GM11168 (cell line): ENCODE data around the gene CHRNA7.
"Not testable (repeated sequence)": the region's sequence is repeated elsewhere in the genome, so short reads cannot be mapped to it uniquely, and the experiment has no call there.

Source experiments
- in situ Hi-C: fragments of 300-500 bp; cut with MboI; formaldehyde crosslinking; loops from one replicate; pipeline ENCODE4 v1.12.0; 2022; ENCODE audit warnings: low sequenced_read_pairs; ENCODE audit not compliant: unreplicated experiment

Gene CHRNA7

DNA sequence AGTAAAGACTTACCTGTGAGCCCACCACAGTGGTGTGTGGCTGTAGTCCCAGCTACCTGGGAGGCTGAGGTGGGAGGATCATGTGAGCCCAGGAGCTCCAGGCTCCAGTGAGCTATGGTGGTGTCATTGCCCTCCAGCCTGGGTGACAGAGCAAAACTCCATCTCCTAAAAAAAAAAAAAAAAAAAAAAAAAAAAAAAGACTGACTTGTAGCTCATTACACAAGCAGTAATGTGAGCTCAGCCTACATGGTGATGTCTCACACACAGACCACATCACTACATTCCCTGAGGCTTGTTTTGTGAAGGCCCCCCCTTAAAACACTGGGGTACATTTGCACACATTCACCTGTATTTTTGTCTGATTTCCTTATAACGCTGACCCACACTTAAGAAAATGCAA lies 134.4 kb downstream of the CHRNA7 start:
- in situ Hi-C loops: not testable (repeated sequence)

DNA sequence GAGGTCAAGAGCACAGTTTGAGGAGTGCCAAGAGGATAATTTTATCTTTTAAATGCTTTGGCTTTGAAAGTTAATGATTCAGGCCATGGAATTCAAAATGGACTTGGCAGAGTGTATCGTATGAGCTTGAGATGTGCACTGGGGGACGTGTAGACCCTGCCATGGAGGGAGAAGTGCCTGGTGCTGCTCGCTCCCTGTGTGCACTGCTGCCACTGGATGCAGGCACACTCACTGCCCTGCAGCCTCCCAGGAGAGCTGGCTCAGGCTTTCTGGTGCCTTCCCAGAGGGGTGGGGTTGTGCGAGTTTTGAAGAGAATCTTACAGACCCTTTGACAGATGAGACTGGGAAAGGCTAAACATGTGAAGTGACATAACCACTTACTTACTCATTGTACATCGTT lies 135.5 kb downstream of the CHRNA7 start:
- in situ Hi-C loops: not testable (repeated sequence)

DNA sequence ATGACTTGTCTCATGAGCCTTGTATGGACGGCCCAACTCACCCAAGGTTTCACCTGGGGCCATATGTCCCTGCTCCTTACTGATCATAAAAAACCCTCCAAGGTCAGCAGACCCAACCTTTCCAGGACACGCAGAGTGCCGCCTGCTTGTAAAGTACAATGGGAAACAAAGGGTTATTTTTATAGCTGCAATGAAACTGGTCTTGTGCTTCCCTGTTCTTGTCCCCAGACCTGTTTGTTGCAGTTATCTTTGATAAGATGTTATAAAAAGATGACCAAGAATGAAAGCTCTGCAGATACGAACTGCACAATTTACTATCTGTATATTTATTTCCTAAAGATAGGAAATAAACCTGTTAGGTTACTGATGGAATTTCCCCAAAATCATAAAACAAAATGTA lies 136.0 kb downstream of the CHRNA7 start:
- in situ Hi-C loops: not testable (repeated sequence)

DNA sequence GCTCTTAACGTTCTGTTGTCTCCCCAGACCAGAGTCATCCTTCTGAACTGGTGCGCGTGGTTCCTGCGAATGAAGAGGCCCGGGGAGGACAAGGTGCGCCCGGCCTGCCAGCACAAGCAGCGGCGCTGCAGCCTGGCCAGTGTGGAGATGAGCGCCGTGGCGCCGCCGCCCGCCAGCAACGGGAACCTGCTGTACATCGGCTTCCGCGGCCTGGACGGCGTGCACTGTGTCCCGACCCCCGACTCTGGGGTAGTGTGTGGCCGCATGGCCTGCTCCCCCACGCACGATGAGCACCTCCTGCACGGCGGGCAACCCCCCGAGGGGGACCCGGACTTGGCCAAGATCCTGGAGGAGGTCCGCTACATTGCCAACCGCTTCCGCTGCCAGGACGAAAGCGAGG lies 137.6 kb downstream of the CHRNA7 start:
- in situ Hi-C loops: not testable (repeated sequence)

DNA sequence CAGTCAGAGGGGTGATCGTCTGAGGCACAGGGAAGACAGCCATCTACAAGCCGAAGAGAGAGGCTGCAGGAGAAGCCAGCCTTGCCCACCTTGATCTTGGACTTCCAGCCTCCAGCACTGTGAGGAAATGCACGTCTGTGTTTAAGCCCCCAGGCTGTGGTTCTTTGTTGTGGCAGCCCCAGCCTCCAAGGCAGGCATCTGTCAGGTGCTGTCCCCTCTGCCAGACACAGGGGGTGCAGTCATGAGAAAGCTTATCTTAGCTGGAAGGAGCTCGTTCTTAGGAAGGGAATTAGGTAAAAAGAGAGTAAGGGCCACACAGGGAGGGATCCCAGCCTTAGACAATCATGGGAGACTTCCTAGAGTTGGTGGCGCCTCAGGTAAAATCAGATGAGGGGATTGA lies 150.3 kb downstream of the CHRNA7 start:
- in situ Hi-C loops: loop anchor here (10.0 kb wide), 1 partner anchor 1836 kb away; no protein-coding TSS in a partner anchor

DNA sequence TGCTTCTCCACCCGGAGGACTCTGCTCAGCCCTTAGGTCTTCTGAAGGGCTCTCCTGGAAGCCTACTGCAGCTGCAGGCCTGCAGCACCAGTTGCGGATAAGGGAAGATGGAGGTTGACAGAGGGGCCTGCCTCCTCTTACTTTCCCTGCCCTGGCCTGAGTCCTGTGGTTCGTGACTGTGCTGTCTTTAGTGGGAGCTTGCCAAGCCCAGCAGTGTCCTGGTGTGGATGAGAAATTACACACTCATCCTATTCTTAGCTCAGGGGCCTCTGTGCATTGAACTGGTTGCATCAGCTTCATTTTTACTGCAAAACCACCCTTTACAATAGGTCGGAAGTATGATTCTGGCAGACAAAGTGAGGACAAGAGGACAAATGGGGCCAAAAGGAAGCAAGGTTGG lies 163.5 kb downstream of the CHRNA7 start:
- in situ Hi-C loops: not testable (repeated sequence)

DNA sequence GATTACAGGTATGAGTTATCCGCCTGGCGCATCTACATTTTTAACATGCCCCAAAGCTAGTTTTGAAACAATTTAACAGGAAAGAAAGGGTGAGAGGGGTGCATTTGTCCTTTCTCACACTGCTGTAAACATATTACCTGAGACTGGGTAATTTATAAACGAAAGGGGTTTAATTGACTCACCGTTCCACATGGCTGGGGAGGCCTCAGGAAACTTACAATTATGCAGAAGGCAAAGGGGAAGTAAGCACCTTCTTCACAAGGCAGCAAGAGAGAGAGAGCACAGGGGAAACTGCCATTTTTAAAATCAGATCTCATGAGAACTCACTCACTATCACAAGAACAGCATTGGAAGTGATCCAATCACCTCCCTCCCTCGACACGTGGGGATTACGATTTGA lies 165.9 kb downstream of the CHRNA7 start:
- in situ Hi-C loops: not testable (repeated sequence)

DNA sequence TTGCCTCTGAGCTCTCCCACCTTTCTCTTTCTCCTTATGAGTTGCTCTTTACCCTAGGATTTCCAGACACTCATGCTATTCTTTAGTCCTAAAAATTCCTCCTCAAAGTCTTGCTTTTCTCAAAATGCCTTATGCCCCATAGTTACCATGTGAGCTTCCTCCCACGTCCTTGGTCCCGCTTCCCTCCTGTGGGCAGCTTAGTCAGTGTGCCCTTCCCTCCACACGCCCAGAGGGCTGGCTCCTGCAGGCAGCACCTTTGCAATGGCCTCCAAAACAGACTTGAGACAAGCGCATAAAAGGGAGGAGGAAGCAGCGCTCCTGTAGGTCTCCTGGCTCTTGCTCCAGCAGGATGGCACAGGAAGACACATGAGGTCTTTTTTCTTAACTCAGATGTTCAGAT lies 168.6 kb downstream of the CHRNA7 start:
- in situ Hi-C loops: not testable (repeated sequence)

DNA sequence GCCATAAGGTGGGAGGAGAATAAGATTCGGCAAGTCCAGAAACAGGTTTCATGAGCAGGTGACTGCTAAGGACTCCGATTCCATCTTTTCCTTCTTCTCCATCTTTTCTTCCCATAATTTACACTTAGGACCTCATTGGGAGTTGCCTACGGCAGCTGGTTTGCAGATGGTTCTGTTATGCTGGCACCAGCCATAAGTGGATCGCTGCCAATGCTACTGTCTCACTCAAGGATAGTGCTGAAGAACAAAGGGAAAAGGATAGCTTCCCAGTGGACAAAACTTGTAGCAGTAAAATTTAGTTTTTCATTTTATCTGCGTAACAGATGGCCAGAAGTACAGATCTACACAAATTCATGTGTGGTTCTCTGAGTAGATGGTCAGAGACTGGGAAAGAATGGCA lies 178.8 kb downstream of the CHRNA7 start:
- in situ Hi-C loops: not testable (repeated sequence)

DNA sequence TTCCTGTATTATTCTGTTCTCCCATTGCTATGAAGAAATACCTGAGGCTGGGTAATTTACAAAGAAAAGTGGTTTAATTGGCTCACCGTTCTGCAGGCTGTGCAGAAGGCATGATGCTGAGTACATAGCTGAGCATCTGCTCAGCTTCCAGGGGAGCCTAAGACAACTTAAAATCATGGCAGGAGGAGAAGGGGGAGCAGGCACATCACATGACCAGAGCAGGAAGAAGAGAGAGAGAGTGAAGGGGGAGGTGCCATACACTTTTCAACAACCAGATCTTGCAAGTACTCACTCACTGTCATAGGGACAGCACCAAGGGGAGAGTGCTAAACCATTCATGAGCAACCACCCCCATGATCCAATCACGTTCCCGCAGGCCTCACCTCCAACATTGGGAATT lies 188.4 kb downstream of the CHRNA7 start:
- in situ Hi-C loops: loop anchor here (10.0 kb wide), 1 partner anchor 1904 kb away; no protein-coding TSS in a partner anchor
